ENCODE measurements around the gene TIRAP.
"Not testable (repeated sequence)": the region's sequence is repeated elsewhere in the genome, so short reads cannot be mapped to it uniquely, and the experiment has no call there.

Gene TIRAP

GRCh38 chr11:126282736-126283591 is at the start of gene TIRAP:
TIRAP (plus strand) TSS chr11:126283093; CDS start chr11:126290895, 7,802 bp downstream.
- peak; percentile 62 for DNase-seq

GRCh38 chr11:126233391-126233790 is 49.5 kb upstream of the TIRAP start:
- no peak for DNase-seq

- no peak for DNase-seq
Measured at GRCh38 chr11:126246636-126247035, 36.3 kb upstream of the TIRAP start.

GRCh38 chr11:126253265-126253664 is 29.6 kb upstream of the TIRAP start:
- DNase-seq: no peak

- DNase-seq: no peak
Measured at GRCh38 chr11:126254819-126255218, 28.1 kb upstream of the TIRAP start.

GRCh38 chr11:126255507-126255906 is 27.4 kb upstream of the TIRAP start:
- not testable (repeated sequence) for DNase-seq

- DNase-seq: no peak
Measured at GRCh38 chr11:126256216-126256615, 26.7 kb upstream of the TIRAP start.

GRCh38 chr11:126257144-126257543 is 25.7 kb upstream of the TIRAP start:
- DNase-seq: no peak

- no peak for DNase-seq
Measured at GRCh38 chr11:126257764-126258163, 25.1 kb upstream of the TIRAP start.

GRCh38 chr11:126262216-126262615 is 20.7 kb upstream of the TIRAP start:
- DNase-seq: no peak

- no peak for DNase-seq
Measured at GRCh38 chr11:126263489-126263888, 19.4 kb upstream of the TIRAP start.

- DNase-seq: no peak
Measured at GRCh38 chr11:126265811-126266210, 17.1 kb upstream of the TIRAP start.

GRCh38 chr11:126267650-126268049 is 15.2 kb upstream of the TIRAP start:
- DNase-seq: no peak

- DNase-seq: no peak
Measured at GRCh38 chr11:126268361-126268707, 14.6 kb upstream of the TIRAP start.

GRCh38 chr11:126268708-126269579 is 13.9 kb upstream of the TIRAP start, which contains the start of the genes FOXRED1 and SRPRA:
FOXRED1 (plus strand) TSS chr11:126269154; CDS start chr11:126269207, 53 bp downstream.
SRPRA (minus strand) TSS chr11:126268895; CDS start chr11:126268804, 91 bp downstream.
- peak; percentile 93 for DNase-seq

GRCh38 chr11:126277322-126277721 is 5.6 kb upstream of the TIRAP start:
- DNase-seq: no peak

GRCh38 chr11:126277780-126278179 is 5.1 kb upstream of the TIRAP start:
- DNase-seq: no peak

GRCh38 chr11:126279191-126279590 is 3.7 kb upstream of the TIRAP start:
- no peak for DNase-seq

GRCh38 chr11:126280595-126280994 is 2.3 kb upstream of the TIRAP start:
- no peak for DNase-seq

GRCh38 chr11:126281245-126281644 is 1.6 kb upstream of the TIRAP start:
- no peak for DNase-seq

GRCh38 chr11:126281666-126282175 is 1.2 kb upstream of the TIRAP start:
- no peak for DNase-seq

- DNase-seq: peak; percentile 13
Measured at GRCh38 chr11:126282361-126282735, 545 bp upstream of the TIRAP start.

GRCh38 chr11:126284829-126285228 is 1.9 kb downstream of the TIRAP start:
- no peak for DNase-seq

- no peak for DNase-seq
Measured at GRCh38 chr11:126288237-126288636, 5.3 kb downstream of the TIRAP start.

Data from NCI-H2227 treated with DMSO at 0.1 percent for 48 hours (cell line).